HK-2 (cell line): Measurements from ENCODE around the gene TRAPPC3L.

Source experiments
- DNase-seq: peaks from one replicate; pipeline ENCODE4 v3.0.0-alpha.2; 2018; ENCODE audit not compliant: unreplicated experiment

Gene TRAPPC3L

GRCh38 chr6:116467096-116467495 lies 78.4 kb downstream of the TRAPPC3L start:
- no peak for DNase-seq

GRCh38 chr6:116465246-116465645 lies 80.2 kb downstream of the TRAPPC3L start:
- DNase-seq = no peak

- DNase-seq = no peak
Observed at GRCh38 chr6:116463301-116463700, 82.2 kb downstream of the TRAPPC3L start.

GRCh38 chr6:116461932-116462885 lies 83.3 kb downstream of the TRAPPC3L start:
- DNase-seq = peak; percentile 81

GRCh38 chr6:116461331-116461931 lies 84.1 kb downstream of the TRAPPC3L start, which contains the start of gene CALHM6:
CALHM6 (plus strand) TSS chr6:116461375; CDS start chr6:116461930, 555 bp downstream.
- no peak for DNase-seq

GRCh38 chr6:116459927-116460326 lies 85.6 kb downstream of the TRAPPC3L start:
- DNase-seq = no peak

- DNase-seq = no peak
Observed at GRCh38 chr6:116458264-116458663, 87.2 kb downstream of the TRAPPC3L start.

GRCh38 chr6:116456927-116457326 lies 88.6 kb downstream of the TRAPPC3L start:
- DNase-seq = no peak

GRCh38 chr6:116456106-116456505 lies 89.4 kb downstream of the TRAPPC3L start:
- DNase-seq = no peak

GRCh38 chr6:116452531-116452930 lies 93.0 kb downstream of the TRAPPC3L start:
- DNase-seq = no peak

- no peak for DNase-seq
Observed at GRCh38 chr6:116451916-116452315, 93.6 kb downstream of the TRAPPC3L start.

- DNase-seq = no peak
Observed at GRCh38 chr6:116450769-116451740, 94.4 kb downstream of the TRAPPC3L start.

- no peak for DNase-seq
Observed at GRCh38 chr6:116450185-116450710, 95.2 kb downstream of the TRAPPC3L start.

- no peak for DNase-seq
Observed at GRCh38 chr6:116449565-116449964, 95.9 kb downstream of the TRAPPC3L start.

- peak; percentile 31 for DNase-seq
Observed at GRCh38 chr6:116447496-116448011, 97.9 kb downstream of the TRAPPC3L start.

- DNase-seq = no peak
Observed at GRCh38 chr6:116447052-116447451, 98.4 kb downstream of the TRAPPC3L start.

GRCh38 chr6:116446399-116446798 lies 99.1 kb downstream of the TRAPPC3L start:
- DNase-seq = no peak

GRCh38 chr6:116445102-116445501 lies 100.4 kb downstream of the TRAPPC3L start:
- no peak for DNase-seq
